ENCODE measurements around the gene WWP2. TPM values are rescaled to one million over a fixed set of nuclear protein-coding genes. Genes with fewer than 3 reads are reported as not detected.

WWP2 gene
- total RNA-seq, 2 experiments from 2014 or later: 41.9 to 43.0 TPM

- Histone ChIP-seq H3K36me3 (ENCODE audit: insufficient read depth, low read length) (peaks cover 35% of the 10 kb centered on the region), H3K9me3 (ENCODE audit: control insufficient read depth in 1 of 2, insufficient read depth in 1 of 2, low read length in 2 of 2) (no peaks in the 10 kb centered on the region), H3K4me1 (ENCODE audit: insufficient read depth, low read length) (no peaks in the 10 kb centered on the region), H3K27ac (ENCODE audit: low read depth in 1 of 2, low read length in 2 of 2) (no peak overlapping the region), H3K4me3 (ENCODE audit: low read length) (no peak overlapping the region), H3K27me3 (ENCODE audit: control insufficient read depth in 1 of 2, insufficient read depth in 2 of 2, low read length in 2 of 2) (no peaks in the 10 kb centered on the region)
- DNase-seq (no peak), ATAC-seq (ENCODE audit: poor library complexity) (no peak)
- H3K27ac Mint-ChIP-seq: no peak overlapping the region
- H3K36me3 Mint-ChIP-seq (ENCODE audit: low read depth): peaks cover 59% of the 10 kb centered on the region
- H3K9me3 Mint-ChIP-seq: no peaks in the 10 kb centered on the region
- H3K4me3 Mint-ChIP-seq: no peak overlapping the region
- peaks cover 5% of the 10 kb centered on the region for H3K4me1 Mint-ChIP-seq (ENCODE audit: low read depth)
- no peak for TF ChIP-seq CTCF (IDR thresholded peaks at IDR 0.05)
- POLR2A ChIA-PET: no interaction called here
- H3K27me3 Mint-ChIP-seq: no peaks in the 10 kb centered on the region
- CTCF ChIA-PET: no interaction called here
- intact Hi-C loops (cut with DNase I, micrococcal nuclease): no loop called here
Measured at GRCh38 chr16:69830534-69831211, 68.5 kb downstream of the WWP2 start.

- Mint-ChIP-seq H3K27ac (no peak overlapping the region), H3K4me3 (no peak overlapping the region), H3K4me1 (ENCODE audit: low read depth) (peaks cover 5% of the 10 kb centered on the region), H3K36me3 (ENCODE audit: low read depth) (peaks cover 64% of the 10 kb centered on the region), H3K9me3 (no peaks in the 10 kb centered on the region), H3K27me3 (no peaks in the 10 kb centered on the region)
- ATAC-seq (ENCODE audit: poor library complexity) (no peak), DNase-seq (no peak)
- Histone ChIP-seq H3K4me3 (ENCODE audit: low read length) (no peak overlapping the region), H3K36me3 (ENCODE audit: insufficient read depth, low read length) (peaks cover 35% of the 10 kb centered on the region), H3K4me1 (ENCODE audit: insufficient read depth, low read length) (no peaks in the 10 kb centered on the region), H3K27me3 (ENCODE audit: control insufficient read depth in 1 of 2, insufficient read depth in 2 of 2, low read length in 2 of 2) (no peaks in the 10 kb centered on the region), H3K27ac (ENCODE audit: low read depth in 1 of 2, low read length in 2 of 2) (no peak overlapping the region), H3K9me3 (ENCODE audit: control insufficient read depth in 1 of 2, insufficient read depth in 1 of 2, low read length in 2 of 2) (no peaks in the 10 kb centered on the region)
- no peak for TF ChIP-seq CTCF (IDR thresholded peaks at IDR 0.05)
- intact Hi-C loops (cut with DNase I, micrococcal nuclease): no loop called here
- ChIA-PET CTCF (no interaction called here), POLR2A (no interaction called here)
Measured at GRCh38 chr16:69831212-69832123, 69.3 kb downstream of the WWP2 start.

- H3K36me3 Mint-ChIP-seq (ENCODE audit: low read depth): peaks cover 48% of the 10 kb centered on the region
- H3K9me3 Mint-ChIP-seq: no peaks in the 10 kb centered on the region
- Histone ChIP-seq H3K27ac (ENCODE audit: low read depth in 1 of 2, low read length in 2 of 2) (no peak overlapping the region), H3K27me3 (ENCODE audit: control insufficient read depth in 1 of 2, insufficient read depth in 2 of 2, low read length in 2 of 2) (no peaks in the 10 kb centered on the region), H3K4me1 (ENCODE audit: insufficient read depth, low read length) (no peaks in the 10 kb centered on the region), H3K4me3 (ENCODE audit: low read length) (no peak overlapping the region), H3K36me3 (ENCODE audit: insufficient read depth, low read length) (peaks cover 27% of the 10 kb centered on the region), H3K9me3 (ENCODE audit: control insufficient read depth in 1 of 2, insufficient read depth in 1 of 2, low read length in 2 of 2) (no peaks in the 10 kb centered on the region)
- DNase-seq (no peak), ATAC-seq (ENCODE audit: poor library complexity) (no peak)
- POLR2A ChIA-PET: no interaction called here
- intact Hi-C loops (cut with DNase I, micrococcal nuclease): no loop called here
- H3K27me3 Mint-ChIP-seq: no peaks in the 10 kb centered on the region
- TF ChIP-seq CTCF (IDR thresholded peaks at IDR 0.05): no peak
- H3K4me3 Mint-ChIP-seq: no peak overlapping the region
- H3K27ac Mint-ChIP-seq: no peak overlapping the region
- peaks cover 5% of the 10 kb centered on the region for H3K4me1 Mint-ChIP-seq (ENCODE audit: low read depth)
- CTCF ChIA-PET: no interaction called here
Measured at GRCh38 chr16:69833357-69834282, 71.5 kb downstream of the WWP2 start.
